Measurements from ENCODE around the gene STK32A. TPM values are rescaled to one million over a fixed set of nuclear protein-coding genes. Genes with fewer than 3 reads are reported as not detected.

STK32A gene
- total RNA-seq, 2 donors from 2014 or later = 6.6 to 9.1 TPM

- H3K4me1 ChIP-seq = peaks cover 23% of the 10 kb centered on the region
- TF ChIP-seq POLR2A (IDR thresholded peaks at IDR 0.05) (no peak), CTCF (IDR thresholded peaks at IDR 0.05) (no peak)
- H3K36me3 ChIP-seq (replicated peaks in 1 of 2; ENCODE audit: insufficient read depth in 1 of 2, low read depth in 2 of 2) = no peaks in the 10 kb centered on the region
- no peaks in the 10 kb centered on the region for H3K9me3 ChIP-seq
- 5 to 7% methylated on average over 1 of the region's 1 CpG for WGBS, 2 donors
- H3K27me3 ChIP-seq = no peaks in the 10 kb centered on the region
- ATAC-seq (peak; percentile 83), DNase-seq (peak in 3 of 4 donors; percentile 17 to 56 (median 19))
- no peak overlapping the region for H3K4me3 ChIP-seq
- H3K27ac ChIP-seq = peak overlapping the region in 2 of 4 donors; percentile 44 to 62
- intact Hi-C loops (cut with DNase I) = no loop called here
Measured at GRCh38 chr5:147190331-147190730, 44.5 kb upstream of the STK32A start.

GRCh38 chr5:147193123-147193522 lies 41.7 kb upstream of the STK32A start:
- Histone ChIP-seq H3K4me1 (peaks cover 23% of the 10 kb centered on the region), H3K27me3 (no peaks in the 10 kb centered on the region), H3K27ac (no peak overlapping the region), H3K4me3 (no peak overlapping the region), H3K9me3 (no peaks in the 10 kb centered on the region), H3K36me3 (replicated peaks in 1 of 2; ENCODE audit: insufficient read depth in 1 of 2, low read depth in 2 of 2) (no peaks in the 10 kb centered on the region)
- intact Hi-C loops (cut with DNase I) = no loop called here
- TF ChIP-seq CTCF (IDR thresholded peaks at IDR 0.05) (no peak), POLR2A (IDR thresholded peaks at IDR 0.05) (no peak)
- DNase-seq = no peak
- 79 to 96% methylated on average over 1 of the region's 1 CpG for WGBS, 2 donors
- ATAC-seq = no peak

GRCh38 chr5:147200004-147200403 lies 34.8 kb upstream of the STK32A start:
- H3K27ac ChIP-seq = peak overlapping the region in 2 of 4 donors; percentile 18 to 30
- intact Hi-C loops (cut with DNase I) = no loop called here
- H3K4me1 ChIP-seq = peaks cover 21% of the 10 kb centered on the region
- no peaks in the 10 kb centered on the region for H3K36me3 ChIP-seq (replicated peaks in 1 of 2; ENCODE audit: insufficient read depth in 1 of 2, low read depth in 2 of 2)
- 15 to 19% methylated on average over 5 of the region's 5 CpGs for WGBS, 2 donors
- DNase-seq = no peak
- peak; percentile 65 for ATAC-seq
- H3K9me3 ChIP-seq = no peaks in the 10 kb centered on the region
- TF ChIP-seq POLR2A (IDR thresholded peaks at IDR 0.05) = no peak
- TF ChIP-seq CTCF (IDR thresholded peaks at IDR 0.05) = no peak
- no peaks in the 10 kb centered on the region for H3K27me3 ChIP-seq
- H3K4me3 ChIP-seq = no peak overlapping the region

- ATAC-seq = no peak
- intact Hi-C loops (cut with DNase I) = no loop called here
- TF ChIP-seq CTCF (IDR thresholded peaks at IDR 0.05) = no peak
- TF ChIP-seq POLR2A (IDR thresholded peaks at IDR 0.05) = no peak
Measured at GRCh38 chr5:147203213-147203612, 31.6 kb upstream of the STK32A start.

GRCh38 chr5:147204576-147204975 lies 30.2 kb upstream of the STK32A start:
- Histone ChIP-seq H3K27me3 (no peaks in the 10 kb centered on the region), H3K36me3 (replicated peaks in 1 of 2; ENCODE audit: insufficient read depth in 1 of 2, low read depth in 2 of 2) (no peaks in the 10 kb centered on the region), H3K27ac (no peak overlapping the region), H3K4me3 (no peak overlapping the region), H3K9me3 (no peaks in the 10 kb centered on the region), H3K4me1 (peaks cover 16% of the 10 kb centered on the region)
- intact Hi-C loops (cut with DNase I) = no loop called here
- TF ChIP-seq CTCF (IDR thresholded peaks at IDR 0.05) = no peak
- no peak for TF ChIP-seq POLR2A (IDR thresholded peaks at IDR 0.05)
- no peak for DNase-seq
- no peak for ATAC-seq
- WGBS, 2 donors = 85 to 95% methylated on average over 2 of the region's 2 CpGs

More at GRCh38 chr5:147203213-147203612, 31.6 kb upstream of the STK32A start:
- Histone ChIP-seq H3K27me3 (no peaks in the 10 kb centered on the region), H3K4me1 (peaks cover 21% of the 10 kb centered on the region), H3K27ac (no peak overlapping the region), H3K4me3 (no peak overlapping the region), H3K36me3 (replicated peaks in 1 of 2; ENCODE audit: insufficient read depth in 1 of 2, low read depth in 2 of 2) (no peaks in the 10 kb centered on the region), H3K9me3 (no peaks in the 10 kb centered on the region)
- DNase-seq = no peak
- WGBS, 2 donors = 71 to 80% methylated on average over 4 of the region's 4 CpGs
